GM12865 (cell line): ENCODE results near the gene RBP3.

Source experiments
- DNase-seq: peaks from one replicate; pipeline ENCODE4 v3.0.0; 2010; ENCODE audit warnings: low read depth
- H3K4me3 ChIP-seq: 2 replicates; pipeline ENCODE4 v1.5.1; 2011; ENCODE audit warnings: mild to moderate bottlenecking, low read depth, low read length, control low read depth
- CTCF ChIP-seq: IDR thresholded peaks from 2 replicates; pipeline ENCODE4 v1.5.1; 2011; ENCODE audit warnings: low read length, control low read depth, low read depth, inconsistent platforms; ENCODE audit not compliant: insufficient read depth; ENCODE audit errors: missing control alignments

The RBP3 gene

GRCh38 chr10:47348138-47348651 lies at the start of gene RBP3:
TSS of gene RBP3 (plus strand) at chr10:47348363. CDS start at chr10:47348485, 122 bp downstream.
- H3K4me3 ChIP-seq, result no peak within 1 kb of the TSS
- TF ChIP-seq CTCF, result no peak
- no peak for DNase-seq

GRCh38 chr10:47298715-47299114 lies 49.4 kb upstream of the RBP3 start:
- TF ChIP-seq CTCF, result no peak
- H3K4me3 ChIP-seq, result no peak overlapping the region
- DNase-seq, result no peak

- H3K4me3 ChIP-seq, result no peak within 1 kb of the TSS
- DNase-seq, result no peak
- TF ChIP-seq CTCF, result no peak
Measured at GRCh38 chr10:47299611-47300428, 48.3 kb upstream of the RBP3 start, which contains the start of gene GDF10. TSS of gene GDF10 (plus strand) at chr10:47300197. CDS start at chr10:47300652, 455 bp downstream.

GRCh38 chr10:47300429-47300931 lies 47.7 kb upstream of the RBP3 start:
- DNase-seq, result no peak
- H3K4me3 ChIP-seq, result no peak overlapping the region
- no peak for TF ChIP-seq CTCF

- H3K4me3 ChIP-seq, result no peak overlapping the region
- no peak for TF ChIP-seq CTCF
- DNase-seq, result no peak
Measured at GRCh38 chr10:47301833-47302232, 46.3 kb upstream of the RBP3 start.

- no peak for TF ChIP-seq CTCF
- DNase-seq, result no peak
Measured at GRCh38 chr10:47303105-47303504, 45.1 kb upstream of the RBP3 start.

More at GRCh38 chr10:47303105-47303504, 45.1 kb upstream of the RBP3 start:
- H3K4me3 ChIP-seq, result no peak overlapping the region
